WI38 (cell line): ENCODE results near the gene SOCS2.
A peak's percentile ranks its signal among the peaks of the same experiment; 100 is the strongest.

Experiments used
- H3K4me3 ChIP-seq: 2 replicates; pipeline ENCODE4 v1.5.1; 2011; ENCODE audit warnings: low read depth, mild to moderate bottlenecking, control low read depth, low read length
- TF ChIP-seq, protein P1 (sequence below): IDR thresholded peaks from 2 replicates; pipeline ENCODE4 v1.5.1; 2012; ENCODE audit warnings: low read depth, mild to moderate bottlenecking, control low read depth, low read length

SOCS2 gene

DNA sequence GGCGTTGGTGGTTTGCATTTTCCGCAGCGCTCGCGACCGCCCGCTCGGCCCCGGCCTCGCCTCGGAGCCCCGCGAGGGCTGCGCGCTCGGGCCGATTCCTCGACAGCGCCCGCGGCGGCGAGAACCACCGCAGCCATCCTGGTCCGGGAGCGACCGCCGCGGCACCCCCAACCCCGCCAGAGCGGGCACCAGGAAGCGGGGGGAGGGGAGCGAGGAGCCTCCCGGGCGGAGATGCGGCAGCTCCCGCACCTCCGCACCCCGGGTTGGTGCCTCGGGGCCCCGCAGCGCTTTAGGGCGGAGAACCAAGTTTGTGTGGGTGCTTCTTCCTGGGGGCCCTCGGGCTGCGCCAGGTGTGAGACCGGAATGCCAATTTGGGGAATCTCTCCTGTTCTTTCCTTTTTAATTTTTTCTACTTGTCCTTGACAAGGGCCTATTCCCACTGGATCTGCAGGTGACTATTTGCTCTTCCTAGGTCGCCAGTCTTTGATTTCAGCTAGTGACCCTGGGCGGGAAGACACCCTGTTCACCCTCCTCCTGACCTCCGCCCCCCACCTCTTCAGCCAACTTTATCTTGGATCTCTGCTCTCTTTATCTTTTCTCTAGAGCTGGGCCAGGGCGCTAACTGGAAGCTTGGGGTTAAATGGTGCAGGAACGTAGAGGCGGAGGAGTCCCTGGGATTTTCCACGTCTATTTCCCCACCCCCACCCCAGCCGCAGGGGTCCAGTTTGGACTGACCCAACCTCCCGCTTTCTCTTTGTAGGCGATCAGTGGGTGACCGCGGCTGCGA lies at the start of gene SOCS2:
SOCS2 (plus strand) TSS at position 751 of the 787 bp plus-strand sequence. CDS start 223 bp downstream, outside the sequence.
- peak within 1 kb of the TSS; percentile 81 for H3K4me3 ChIP-seq
- TF ChIP-seq, protein P1, sequence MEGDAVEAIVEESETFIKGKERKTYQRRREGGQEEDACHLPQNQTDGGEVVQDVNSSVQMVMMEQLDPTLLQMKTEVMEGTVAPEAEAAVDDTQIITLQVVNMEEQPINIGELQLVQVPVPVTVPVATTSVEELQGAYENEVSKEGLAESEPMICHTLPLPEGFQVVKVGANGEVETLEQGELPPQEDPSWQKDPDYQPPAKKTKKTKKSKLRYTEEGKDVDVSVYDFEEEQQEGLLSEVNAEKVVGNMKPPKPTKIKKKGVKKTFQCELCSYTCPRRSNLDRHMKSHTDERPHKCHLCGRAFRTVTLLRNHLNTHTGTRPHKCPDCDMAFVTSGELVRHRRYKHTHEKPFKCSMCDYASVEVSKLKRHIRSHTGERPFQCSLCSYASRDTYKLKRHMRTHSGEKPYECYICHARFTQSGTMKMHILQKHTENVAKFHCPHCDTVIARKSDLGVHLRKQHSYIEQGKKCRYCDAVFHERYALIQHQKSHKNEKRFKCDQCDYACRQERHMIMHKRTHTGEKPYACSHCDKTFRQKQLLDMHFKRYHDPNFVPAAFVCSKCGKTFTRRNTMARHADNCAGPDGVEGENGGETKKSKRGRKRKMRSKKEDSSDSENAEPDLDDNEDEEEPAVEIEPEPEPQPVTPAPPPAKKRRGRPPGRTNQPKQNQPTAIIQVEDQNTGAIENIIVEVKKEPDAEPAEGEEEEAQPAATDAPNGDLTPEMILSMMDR, result no peak

- TF ChIP-seq, protein P1, result no peak
- H3K4me3 ChIP-seq, result no peak overlapping the region
These were observed 47.9 kb upstream of the SOCS2 start for GRCh38 chr12:93524386-93525133.

GRCh38 chr12:93526786-93527428 lies 45.6 kb upstream of the SOCS2 start:
- TF ChIP-seq, protein P1, result no peak
- no peak overlapping the region for H3K4me3 ChIP-seq

- TF ChIP-seq, protein P1, result no peak
- no peak overlapping the region for H3K4me3 ChIP-seq
These were observed 42.1 kb upstream of the SOCS2 start for GRCh38 chr12:93530358-93530757.

GRCh38 chr12:93533310-93533709 lies 39.2 kb upstream of the SOCS2 start:
- TF ChIP-seq, protein P1, result no peak
- no peak overlapping the region for H3K4me3 ChIP-seq

GRCh38 chr12:93536111-93536765 lies 36.2 kb upstream of the SOCS2 start:
- H3K4me3 ChIP-seq, result no peak overlapping the region
- TF ChIP-seq, protein P1, result no peak
